PFSK-1 (cell line): ENCODE measurements around the gene XPO6.

Source experiments
- FOXP2 ChIP-seq: optimal IDR thresholded peaks from 2 replicates; pipeline ENCODE3; 2011; ENCODE audit warnings: borderline replicate concordance, control low read depth, inconsistent platforms; ENCODE audit not compliant: insufficient read depth; ENCODE audit errors: extremely low read length, extremely low read depth
- POLR2AphosphoS5 ChIP-seq: IDR thresholded peaks from 2 replicates; pipeline ENCODE4 v1.6.1; 2012; ENCODE audit warnings: low read depth, mild to moderate bottlenecking, control low read depth, low read length, moderate library complexity
- SIN3A ChIP-seq: IDR thresholded peaks from 2 replicates; pipeline ENCODE4 v1.6.1; 2012; ENCODE audit warnings: mild to moderate bottlenecking, low read length, moderate library complexity, borderline replicate concordance; ENCODE audit not compliant: insufficient read depth
- TAF1 ChIP-seq: IDR thresholded peaks from 2 replicates; pipeline ENCODE4 v1.6.1; 2012; ENCODE audit warnings: low read length, control low read depth, borderline replicate concordance; ENCODE audit not compliant: insufficient read depth
- TF ChIP-seq, protein P1 (sequence below), 2 experiments: IDR thresholded peaks; 2 replicates each; pipeline versions ENCODE4 v1.6.1 to v1.8.0; 2011 to 2012; ENCODE audit warnings: low read depth in 2 of 2, low read length in 2 of 2, control low read depth in 1 of 2, inconsistent platforms in 1 of 2, mild to moderate bottlenecking in 1 of 2, moderate library complexity in 1 of 2; ENCODE audit not compliant: insufficient read depth in 1 of 2

Gene XPO6

GRCh38 chr16:28073836-28074235 lies 137.9 kb downstream of the XPO6 start:
- TF ChIP-seq, protein P1, sequence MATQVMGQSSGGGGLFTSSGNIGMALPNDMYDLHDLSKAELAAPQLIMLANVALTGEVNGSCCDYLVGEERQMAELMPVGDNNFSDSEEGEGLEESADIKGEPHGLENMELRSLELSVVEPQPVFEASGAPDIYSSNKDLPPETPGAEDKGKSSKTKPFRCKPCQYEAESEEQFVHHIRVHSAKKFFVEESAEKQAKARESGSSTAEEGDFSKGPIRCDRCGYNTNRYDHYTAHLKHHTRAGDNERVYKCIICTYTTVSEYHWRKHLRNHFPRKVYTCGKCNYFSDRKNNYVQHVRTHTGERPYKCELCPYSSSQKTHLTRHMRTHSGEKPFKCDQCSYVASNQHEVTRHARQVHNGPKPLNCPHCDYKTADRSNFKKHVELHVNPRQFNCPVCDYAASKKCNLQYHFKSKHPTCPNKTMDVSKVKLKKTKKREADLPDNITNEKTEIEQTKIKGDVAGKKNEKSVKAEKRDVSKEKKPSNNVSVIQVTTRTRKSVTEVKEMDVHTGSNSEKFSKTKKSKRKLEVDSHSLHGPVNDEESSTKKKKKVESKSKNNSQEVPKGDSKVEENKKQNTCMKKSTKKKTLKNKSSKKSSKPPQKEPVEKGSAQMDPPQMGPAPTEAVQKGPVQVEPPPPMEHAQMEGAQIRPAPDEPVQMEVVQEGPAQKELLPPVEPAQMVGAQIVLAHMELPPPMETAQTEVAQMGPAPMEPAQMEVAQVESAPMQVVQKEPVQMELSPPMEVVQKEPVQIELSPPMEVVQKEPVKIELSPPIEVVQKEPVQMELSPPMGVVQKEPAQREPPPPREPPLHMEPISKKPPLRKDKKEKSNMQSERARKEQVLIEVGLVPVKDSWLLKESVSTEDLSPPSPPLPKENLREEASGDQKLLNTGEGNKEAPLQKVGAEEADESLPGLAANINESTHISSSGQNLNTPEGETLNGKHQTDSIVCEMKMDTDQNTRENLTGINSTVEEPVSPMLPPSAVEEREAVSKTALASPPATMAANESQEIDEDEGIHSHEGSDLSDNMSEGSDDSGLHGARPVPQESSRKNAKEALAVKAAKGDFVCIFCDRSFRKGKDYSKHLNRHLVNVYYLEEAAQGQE (IDR thresholded peaks at IDR 0.05; ENCODE audit: insufficient read depth in 1 of 2, low read depth in 2 of 2, low read length in 2 of 2), result no peak
- no peak for TF ChIP-seq SIN3A
- no peak for TF ChIP-seq POLR2AphosphoS5
- TF ChIP-seq FOXP2, result no peak

GRCh38 chr16:28072087-28072486 lies 139.7 kb downstream of the XPO6 start:
- TF ChIP-seq POLR2AphosphoS5 (no peak), FOXP2 (no peak), TAF1 (no peak), SIN3A (no peak)
- TF ChIP-seq, protein P1 (IDR thresholded peaks at IDR 0.05; ENCODE audit: insufficient read depth in 1 of 2, low read depth in 2 of 2, low read length in 2 of 2), result no peak

GRCh38 chr16:28069971-28070794 lies 141.6 kb downstream of the XPO6 start:
- no peak for TF ChIP-seq FOXP2
- no peak for TF ChIP-seq POLR2AphosphoS5
- TF ChIP-seq TAF1, result no peak

DNA sequence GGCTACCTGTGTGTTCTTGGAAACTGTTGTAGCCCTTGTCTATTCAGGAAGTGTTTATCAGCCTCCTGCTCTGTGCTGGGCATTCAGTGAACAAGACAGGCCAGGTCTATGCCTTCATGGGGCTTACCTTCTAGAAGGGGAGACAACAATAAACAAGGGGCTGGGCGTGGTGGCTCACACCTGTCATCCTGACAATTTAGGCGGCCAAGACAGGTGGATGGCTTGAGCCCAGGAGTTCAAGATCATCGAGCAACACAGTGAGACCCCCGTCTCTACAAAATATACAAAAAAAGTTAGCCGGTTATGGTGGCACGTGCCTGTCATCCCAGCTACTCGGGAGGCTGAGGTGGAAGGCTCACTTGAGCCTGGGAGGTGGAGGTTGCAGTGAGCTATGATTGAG lies 142.8 kb downstream of the XPO6 start:
- TF ChIP-seq POLR2AphosphoS5, result no peak
- no peak for TF ChIP-seq FOXP2
- TF ChIP-seq, protein P1 (IDR thresholded peaks at IDR 0.05; ENCODE audit: insufficient read depth in 1 of 2, low read depth in 2 of 2, low read length in 2 of 2), result no peak
- TF ChIP-seq SIN3A, result no peak
- no peak for TF ChIP-seq TAF1

DNA sequence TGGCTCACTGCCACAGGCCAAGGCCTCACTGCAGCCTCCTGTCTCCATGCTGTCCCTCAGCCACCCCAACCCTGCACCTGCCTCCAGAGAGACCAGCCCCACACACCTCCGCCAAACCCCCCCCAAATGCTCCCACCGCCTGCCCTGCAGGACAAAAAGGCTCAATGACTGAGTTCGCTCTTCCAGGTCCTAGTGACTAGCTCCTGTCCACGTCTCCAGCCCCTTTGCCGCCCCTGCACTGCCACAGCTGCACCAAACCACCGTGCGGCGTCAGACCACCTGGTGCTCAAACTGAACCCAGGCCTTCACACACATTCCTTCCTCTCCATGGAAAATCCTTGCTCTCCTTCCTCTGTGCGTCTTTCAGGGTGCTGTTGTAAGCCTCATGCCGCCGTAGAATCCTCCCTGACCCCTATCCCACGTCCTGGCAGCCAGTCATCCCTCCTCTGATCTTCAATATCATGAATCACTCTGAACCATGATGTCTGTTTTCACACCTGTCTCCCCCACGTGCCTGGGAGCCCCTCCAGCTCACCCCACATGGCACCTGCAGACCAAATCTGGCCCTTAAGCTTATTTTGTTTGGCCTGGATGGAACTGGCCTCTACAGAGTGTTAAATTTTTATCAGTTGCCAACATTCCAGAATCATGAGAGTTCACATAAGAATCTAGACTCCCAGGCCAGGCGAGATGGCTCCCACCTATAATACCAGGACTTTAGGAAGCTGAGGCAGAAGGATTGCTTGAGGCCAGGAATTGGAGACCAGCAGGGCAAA lies 144.0 kb downstream of the XPO6 start:
- no peak for TF ChIP-seq SIN3A
- TF ChIP-seq FOXP2, result no peak
- TF ChIP-seq POLR2AphosphoS5, result no peak
- no peak for TF ChIP-seq TAF1
